ENCODE data around the gene SARS1. TPM values are rescaled to one million over a fixed set of nuclear protein-coding genes. Genes with fewer than 3 reads are reported as not detected.

SARS1 gene
- total RNA-seq, 1 donor: 235 TPM

DNA sequence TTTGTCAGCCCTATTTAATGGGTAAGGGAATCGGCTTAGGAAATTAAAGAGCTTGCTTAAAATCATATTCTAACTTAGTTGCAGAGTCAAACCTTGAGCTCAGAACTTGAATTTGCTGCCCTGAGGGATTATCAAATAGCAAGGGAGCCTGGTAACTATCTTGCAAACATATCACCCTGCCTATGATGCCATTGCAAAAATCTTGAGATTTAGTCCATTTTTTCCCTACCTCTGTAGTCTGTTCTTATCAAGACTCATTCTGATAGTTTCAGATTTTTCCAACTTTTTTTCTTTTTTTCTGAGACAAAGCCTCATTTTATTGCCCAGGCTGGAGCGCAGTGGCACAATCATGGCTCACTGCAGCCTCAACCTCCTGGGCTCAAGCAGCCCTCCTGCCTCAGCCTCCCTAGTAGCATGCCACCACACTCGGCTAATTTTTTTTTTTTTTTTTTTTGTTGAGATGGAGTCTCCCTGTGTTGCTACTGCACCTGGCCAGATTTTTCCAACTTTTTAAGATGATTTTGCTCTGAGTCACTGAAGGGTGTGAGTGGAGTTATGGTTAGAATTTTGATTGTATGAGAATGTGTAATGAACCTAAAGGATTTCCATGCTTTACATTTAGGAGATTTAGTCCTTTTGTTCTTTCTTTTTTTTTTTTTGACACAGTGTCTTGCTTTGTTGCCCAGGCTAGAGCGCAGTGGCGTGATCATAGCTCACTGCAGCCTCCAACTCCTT lies 12.2 kb downstream of the SARS1 start:
- no peak for DNase-seq (ENCODE audit: low read depth)
- H3K4me3 ChIP-seq (ENCODE audit: low read depth, low read length): no peak overlapping the region
- TF ChIP-seq, protein P1, sequence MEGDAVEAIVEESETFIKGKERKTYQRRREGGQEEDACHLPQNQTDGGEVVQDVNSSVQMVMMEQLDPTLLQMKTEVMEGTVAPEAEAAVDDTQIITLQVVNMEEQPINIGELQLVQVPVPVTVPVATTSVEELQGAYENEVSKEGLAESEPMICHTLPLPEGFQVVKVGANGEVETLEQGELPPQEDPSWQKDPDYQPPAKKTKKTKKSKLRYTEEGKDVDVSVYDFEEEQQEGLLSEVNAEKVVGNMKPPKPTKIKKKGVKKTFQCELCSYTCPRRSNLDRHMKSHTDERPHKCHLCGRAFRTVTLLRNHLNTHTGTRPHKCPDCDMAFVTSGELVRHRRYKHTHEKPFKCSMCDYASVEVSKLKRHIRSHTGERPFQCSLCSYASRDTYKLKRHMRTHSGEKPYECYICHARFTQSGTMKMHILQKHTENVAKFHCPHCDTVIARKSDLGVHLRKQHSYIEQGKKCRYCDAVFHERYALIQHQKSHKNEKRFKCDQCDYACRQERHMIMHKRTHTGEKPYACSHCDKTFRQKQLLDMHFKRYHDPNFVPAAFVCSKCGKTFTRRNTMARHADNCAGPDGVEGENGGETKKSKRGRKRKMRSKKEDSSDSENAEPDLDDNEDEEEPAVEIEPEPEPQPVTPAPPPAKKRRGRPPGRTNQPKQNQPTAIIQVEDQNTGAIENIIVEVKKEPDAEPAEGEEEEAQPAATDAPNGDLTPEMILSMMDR (IDR thresholded peaks at IDR 0.05; ENCODE audit: insufficient read depth, low read depth, low read length): no peak

DNA sequence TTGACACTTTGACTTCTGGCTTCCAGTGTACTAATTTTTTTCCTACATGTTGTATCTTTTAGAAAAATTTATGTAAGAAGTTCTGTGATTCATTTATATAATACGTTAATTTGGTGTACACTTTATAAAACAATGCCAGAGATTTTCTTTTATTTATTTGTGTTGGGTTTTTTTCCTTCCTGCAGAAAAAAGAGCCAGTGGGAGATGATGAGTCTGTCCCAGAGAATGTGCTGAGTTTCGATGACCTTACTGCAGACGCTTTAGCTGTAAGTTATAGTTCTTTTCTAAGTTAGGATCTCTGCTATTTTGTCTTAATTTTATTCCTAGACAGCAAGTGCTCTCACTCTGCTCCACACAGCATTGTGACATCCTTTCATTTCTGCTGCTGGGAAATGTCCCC lies 14.4 kb downstream of the SARS1 start:
- TF ChIP-seq, protein P1 (IDR thresholded peaks at IDR 0.05; ENCODE audit: insufficient read depth, low read depth, low read length): no peak
- no peak for DNase-seq (ENCODE audit: low read depth)
- H3K4me3 ChIP-seq (ENCODE audit: low read depth, low read length): no peak overlapping the region

DNA sequence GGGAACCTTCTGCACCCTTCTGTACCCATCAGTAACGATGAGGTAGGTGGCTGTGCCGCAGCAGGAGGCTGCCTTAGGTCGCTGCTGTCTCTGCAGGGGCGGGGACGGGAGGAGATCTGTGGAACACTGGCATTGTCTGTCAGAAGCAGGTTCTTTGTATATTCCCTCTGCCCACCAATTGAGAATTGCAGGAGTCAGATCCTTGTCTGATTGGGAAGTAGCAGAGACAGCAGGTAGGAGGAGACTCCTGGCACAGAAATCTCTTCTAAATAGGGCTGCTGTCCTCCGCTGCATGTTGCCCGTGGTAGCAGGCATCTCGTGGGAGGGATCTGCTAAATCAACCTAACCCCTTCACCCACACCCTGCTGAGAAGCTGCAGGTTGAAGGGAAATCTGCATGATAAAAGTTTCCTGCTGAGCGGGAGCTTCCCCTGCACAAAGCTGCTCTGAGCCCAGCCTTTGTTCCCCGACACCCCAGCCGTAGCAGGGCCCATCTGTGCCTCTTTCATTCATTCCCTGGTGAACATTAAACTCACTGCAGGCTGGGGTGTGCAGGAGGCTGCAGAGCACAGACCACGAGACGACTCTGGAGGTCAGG lies 15.9 kb downstream of the SARS1 start:
- TF ChIP-seq, protein P1 (IDR thresholded peaks at IDR 0.05; ENCODE audit: insufficient read depth, low read depth, low read length): no peak
- no peak overlapping the region for H3K4me3 ChIP-seq (ENCODE audit: low read depth, low read length)
- DNase-seq (ENCODE audit: low read depth): no peak

DNA sequence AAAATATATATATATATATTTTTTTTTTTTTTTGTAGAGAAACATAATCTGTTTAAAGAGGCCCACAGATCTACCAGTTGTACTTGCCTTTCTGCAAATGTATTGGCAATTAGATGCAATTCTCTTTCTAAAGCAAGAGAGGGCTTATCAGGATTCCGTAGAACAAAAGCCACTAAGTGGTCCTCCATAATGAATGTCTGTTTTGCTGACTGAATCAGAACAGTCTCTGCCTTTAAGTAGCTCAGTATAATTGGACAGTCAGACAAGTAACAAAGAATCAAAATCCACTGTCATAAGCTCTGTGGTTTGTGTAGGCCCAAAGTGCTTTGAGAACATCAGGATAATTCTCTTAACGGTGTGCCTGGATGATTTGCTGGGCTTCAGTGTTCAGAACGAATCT lies 17.3 kb downstream of the SARS1 start:
- TF ChIP-seq, protein P1 (IDR thresholded peaks at IDR 0.05; ENCODE audit: insufficient read depth, low read depth, low read length): no peak
- no peak for DNase-seq (ENCODE audit: low read depth)
- no peak overlapping the region for H3K4me3 ChIP-seq (ENCODE audit: low read depth, low read length)

DNA sequence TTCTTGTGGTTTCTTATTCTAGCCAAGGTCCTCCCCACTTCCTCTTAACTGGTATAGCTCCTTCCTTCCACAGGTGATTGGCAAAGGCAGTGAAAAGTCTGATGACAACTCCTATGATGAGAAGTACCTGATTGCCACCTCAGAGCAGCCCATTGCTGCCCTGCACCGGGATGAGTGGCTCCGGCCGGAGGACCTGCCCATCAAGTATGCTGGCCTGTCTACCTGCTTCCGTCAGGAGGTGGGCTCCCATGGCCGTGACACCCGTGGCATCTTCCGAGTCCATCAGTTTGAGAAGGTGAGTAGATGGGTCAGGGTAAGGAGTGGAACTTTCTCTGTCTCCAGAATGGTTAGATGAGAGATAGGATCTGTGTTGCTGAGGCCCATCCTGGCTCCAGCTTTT lies 21.4 kb downstream of the SARS1 start:
- H3K4me3 ChIP-seq (ENCODE audit: low read depth, low read length): no peak overlapping the region
- no peak for DNase-seq (ENCODE audit: low read depth)
- TF ChIP-seq, protein P1 (IDR thresholded peaks at IDR 0.05; ENCODE audit: insufficient read depth, low read depth, low read length): no peak

DNA sequence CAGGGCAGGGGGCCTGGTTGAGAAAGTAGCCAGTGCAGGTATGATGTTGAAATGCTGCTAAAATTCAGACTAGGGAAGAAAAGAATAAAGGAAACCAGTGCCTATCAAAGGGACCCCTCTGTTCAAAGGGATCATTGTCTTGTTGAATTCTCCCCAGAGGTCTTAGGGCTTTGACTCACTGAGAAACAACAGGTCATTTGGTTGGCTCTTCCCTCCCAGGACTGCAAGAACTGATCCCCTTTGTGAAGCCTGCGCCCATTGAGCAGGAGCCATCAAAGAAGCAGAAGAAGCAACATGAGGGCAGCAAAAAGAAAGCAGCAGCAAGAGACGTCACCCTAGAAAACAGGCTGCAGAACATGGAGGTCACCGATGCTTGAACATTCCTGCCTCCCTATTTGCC lies 23.8 kb downstream of the SARS1 start:
- TF ChIP-seq, protein P1 (IDR thresholded peaks at IDR 0.05; ENCODE audit: insufficient read depth, low read depth, low read length): no peak
- H3K4me3 ChIP-seq (ENCODE audit: low read depth, low read length): no peak overlapping the region
- no peak for DNase-seq (ENCODE audit: low read depth)

Data from fibroblast of villous mesenchyme (primary cell).